ENCODE results near the gene AS3MT.

Gene AS3MT

DNA sequence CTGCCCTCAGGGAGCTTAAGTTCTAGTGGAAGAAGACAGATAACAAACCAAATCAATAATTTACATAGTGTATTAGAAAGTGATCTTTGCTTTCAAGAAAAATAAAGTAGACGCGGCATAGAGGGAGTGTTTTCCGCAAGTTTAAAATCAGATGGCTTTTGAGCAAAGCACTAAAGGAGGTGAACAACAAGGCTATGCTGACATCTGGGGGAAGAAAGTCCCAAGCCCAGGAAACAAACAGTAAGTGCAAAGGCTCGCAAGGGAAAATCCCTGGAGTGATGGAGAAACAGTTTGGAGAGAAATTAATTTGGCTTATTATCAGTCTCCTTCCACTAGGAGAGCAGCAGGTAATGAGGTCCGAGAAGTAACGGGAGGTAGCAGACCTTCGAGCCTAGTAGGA lies 46.9 kb downstream of the AS3MT start:
- TF ChIP-seq, protein P1, sequence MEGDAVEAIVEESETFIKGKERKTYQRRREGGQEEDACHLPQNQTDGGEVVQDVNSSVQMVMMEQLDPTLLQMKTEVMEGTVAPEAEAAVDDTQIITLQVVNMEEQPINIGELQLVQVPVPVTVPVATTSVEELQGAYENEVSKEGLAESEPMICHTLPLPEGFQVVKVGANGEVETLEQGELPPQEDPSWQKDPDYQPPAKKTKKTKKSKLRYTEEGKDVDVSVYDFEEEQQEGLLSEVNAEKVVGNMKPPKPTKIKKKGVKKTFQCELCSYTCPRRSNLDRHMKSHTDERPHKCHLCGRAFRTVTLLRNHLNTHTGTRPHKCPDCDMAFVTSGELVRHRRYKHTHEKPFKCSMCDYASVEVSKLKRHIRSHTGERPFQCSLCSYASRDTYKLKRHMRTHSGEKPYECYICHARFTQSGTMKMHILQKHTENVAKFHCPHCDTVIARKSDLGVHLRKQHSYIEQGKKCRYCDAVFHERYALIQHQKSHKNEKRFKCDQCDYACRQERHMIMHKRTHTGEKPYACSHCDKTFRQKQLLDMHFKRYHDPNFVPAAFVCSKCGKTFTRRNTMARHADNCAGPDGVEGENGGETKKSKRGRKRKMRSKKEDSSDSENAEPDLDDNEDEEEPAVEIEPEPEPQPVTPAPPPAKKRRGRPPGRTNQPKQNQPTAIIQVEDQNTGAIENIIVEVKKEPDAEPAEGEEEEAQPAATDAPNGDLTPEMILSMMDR (IDR thresholded peaks at IDR 0.05) = no peak

DNA sequence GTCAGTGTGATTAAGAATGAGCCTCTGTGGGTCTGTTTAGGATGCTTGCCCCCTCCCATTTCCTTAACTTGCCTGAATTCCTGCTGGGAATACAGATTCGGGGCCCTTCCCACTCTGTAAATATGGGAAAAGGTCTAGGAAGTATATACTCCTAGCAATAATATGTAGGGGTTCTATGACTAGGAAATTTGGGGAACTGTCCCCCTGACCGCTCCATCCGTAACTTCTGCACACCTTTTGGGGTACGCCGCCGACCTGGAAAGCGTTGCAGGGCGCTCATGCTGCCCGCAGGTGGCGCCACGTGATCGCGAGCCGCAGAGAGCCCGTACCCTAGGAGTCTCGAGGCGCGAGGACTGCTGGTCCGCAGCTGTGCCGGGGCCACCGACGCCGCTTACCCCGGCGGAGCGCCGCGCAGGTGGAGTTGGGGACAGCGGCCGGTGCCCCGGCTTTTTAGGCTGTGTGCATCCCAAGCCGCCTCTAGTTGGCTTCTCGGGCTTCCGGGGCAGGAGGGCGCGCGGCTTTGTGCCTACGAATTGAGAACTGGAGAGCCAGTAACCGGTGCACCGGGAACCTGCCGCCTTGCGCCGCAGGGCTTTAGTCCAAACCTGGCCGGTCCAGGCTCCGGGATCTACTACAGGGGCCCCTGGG lies 48.2 kb downstream of the AS3MT start:
- TF ChIP-seq, protein P1 (IDR thresholded peaks at IDR 0.05) = peak; percentile 99

DNA sequence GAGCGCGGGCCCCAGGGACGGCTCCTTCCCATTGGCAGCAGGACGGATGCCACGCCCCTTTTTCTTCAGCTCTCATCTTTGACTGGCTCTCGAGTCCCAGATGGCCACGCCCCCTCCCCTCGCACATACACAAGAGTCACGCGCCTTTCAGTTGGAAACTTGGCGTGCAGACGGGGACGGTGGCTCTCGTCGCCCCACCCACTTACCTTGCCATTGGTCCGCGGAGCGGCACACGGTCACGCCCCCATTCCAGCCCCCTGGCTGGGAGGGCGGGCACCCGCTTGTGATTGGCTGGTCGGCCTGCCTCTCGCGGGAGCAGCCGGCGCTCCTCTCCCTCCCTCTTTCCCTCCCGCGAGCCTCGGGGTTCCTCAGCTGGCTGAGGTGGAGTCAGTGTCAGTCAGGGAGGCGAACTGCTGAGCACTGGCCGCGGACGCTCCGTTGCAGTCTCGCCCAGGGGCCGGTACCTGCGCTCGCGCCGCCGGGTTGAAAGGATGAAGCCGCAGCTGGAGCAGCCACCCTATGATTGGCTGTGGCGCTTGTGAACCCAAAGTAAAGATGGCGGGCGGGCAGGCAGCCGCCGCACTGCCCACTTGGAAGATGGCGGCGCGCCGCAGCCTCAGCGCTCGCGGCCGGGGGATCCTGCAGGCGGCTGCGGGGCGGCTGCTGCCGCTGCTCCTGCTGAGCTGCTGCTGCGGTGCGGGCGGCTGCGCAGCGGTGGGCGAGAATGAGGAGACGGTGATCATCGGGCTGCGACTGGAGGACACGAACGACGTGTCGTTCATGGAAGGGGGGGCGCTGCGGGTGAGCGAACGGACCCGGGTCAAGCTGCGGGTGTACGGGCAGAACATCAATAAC lies 48.9 kb downstream of the AS3MT start, which contains the start of gene CNNM2:
Gene CNNM2, plus strand, starts transcription at position 333 of the 855 bp plus-strand sequence. Its CDS starts 187 bp downstream, at position 520.
- TF ChIP-seq, protein P1 (IDR thresholded peaks at IDR 0.05) = no peak

DNA sequence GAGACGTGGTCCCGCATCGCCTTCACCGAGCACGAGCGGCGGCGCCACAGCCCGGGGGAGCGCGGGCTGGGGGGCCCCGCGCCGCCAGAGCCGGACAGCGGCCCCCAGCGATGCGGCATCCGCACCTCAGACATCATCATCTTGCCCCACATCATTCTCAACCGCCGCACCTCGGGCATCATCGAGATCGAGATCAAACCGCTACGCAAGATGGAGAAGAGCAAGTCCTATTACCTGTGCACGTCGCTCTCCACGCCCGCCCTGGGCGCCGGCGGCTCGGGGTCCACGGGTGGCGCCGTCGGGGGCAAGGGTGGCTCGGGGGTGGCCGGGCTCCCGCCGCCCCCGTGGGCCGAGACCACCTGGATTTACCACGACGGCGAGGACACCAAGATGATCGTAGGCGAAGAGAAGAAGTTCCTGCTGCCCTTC lies 49.6 kb downstream of the AS3MT start:
- TF ChIP-seq, protein P1 (IDR thresholded peaks at IDR 0.05) = no peak

DNA sequence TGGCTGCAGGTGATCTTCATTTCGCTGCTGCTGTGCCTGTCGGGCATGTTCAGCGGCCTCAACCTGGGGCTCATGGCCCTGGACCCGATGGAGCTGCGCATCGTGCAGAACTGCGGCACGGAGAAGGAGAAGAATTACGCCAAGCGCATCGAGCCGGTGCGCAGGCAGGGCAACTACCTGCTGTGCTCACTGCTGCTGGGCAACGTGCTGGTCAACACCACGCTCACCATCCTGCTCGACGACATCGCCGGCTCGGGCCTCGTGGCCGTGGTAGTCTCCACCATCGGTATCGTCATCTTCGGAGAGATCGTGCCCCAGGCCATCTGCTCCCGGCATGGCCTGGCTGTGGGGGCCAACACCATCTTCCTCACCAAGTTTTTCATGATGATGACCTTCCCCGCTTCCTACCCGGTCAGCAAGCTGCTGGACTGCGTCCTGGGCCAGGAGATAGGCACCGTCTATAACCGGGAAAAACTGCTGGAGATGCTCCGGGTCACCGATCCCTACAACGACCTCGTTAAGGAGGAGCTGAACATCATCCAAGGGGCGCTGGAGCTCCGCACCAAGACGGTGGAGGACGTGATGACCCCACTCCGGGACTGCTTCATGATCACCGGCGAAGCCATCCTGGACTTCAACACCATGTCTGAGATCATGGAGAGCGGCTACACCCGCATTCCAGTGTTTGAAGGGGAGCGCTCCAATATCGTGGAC lies 50.1 kb downstream of the AS3MT start:
- TF ChIP-seq, protein P1 (IDR thresholded peaks at IDR 0.05) = no peak

DNA sequence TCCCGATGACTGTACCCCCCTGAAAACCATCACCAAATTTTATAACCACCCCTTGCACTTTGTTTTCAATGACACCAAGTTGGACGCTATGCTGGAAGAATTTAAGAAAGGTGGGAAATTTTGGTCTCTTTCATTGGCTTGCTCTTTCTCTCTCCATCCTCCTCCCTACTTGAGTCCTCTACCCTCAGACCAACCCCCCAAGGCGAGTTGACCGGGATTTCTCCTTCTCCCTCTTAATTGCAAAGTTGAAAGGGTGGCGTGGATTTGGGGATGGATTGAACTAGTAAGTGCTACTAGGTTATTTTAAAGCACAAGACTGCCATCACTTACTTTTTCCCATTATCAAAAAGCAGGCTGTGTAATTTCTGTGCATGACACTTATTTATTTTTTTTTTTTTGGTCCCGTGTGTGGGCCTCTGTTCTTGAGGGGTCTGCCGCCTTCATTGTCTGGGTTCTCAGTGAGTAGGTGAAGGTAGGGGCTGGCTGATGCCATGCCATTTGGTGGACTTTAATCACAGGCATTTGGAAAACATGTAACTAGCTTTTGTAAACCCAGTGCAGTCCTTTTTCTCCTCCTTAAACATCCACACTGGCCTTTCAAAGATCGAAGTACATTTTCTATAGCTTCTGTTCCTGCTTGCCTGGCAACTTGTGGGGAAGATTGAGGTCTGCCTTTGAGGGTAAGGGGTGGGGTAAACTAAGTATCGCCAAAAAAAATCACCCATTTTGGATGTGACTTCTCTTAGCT lies 50.9 kb downstream of the AS3MT start:
- TF ChIP-seq, protein P1 (IDR thresholded peaks at IDR 0.05) = no peak

DNA sequence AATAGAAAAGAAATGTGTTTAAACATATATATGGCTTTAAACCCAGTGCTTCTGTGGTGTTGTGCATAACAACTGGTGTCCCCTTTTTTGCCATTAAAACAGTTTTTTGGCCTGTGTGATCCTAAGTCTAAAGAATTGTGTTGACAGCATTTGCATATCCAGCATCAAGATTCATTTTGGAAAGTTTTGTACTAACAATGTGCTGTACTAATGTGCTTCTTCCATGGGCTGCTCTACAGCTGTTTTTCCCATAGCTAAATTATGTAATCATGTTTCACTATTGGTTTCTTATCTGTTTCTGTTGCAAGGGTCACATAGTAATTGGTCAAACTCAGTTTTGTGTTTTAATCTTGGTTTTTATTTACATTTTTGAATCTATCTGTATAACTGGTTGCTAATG lies 54.3 kb downstream of the AS3MT start:
- TF ChIP-seq, protein P1 (IDR thresholded peaks at IDR 0.05) = no peak

Data from LNCAP (cell line).